ENCODE measurements around the gene PCMT1. TPM values are rescaled to one million over a fixed set of nuclear protein-coding genes. Genes with fewer than 3 reads are reported as not detected.

PCMT1 gene
- polyA plus RNA-seq, 1 donor (not counting 4 experiments of a cell fraction or from before 2014, with no cell fraction given), result 167 TPM

- dilution Hi-C loops (cut with MboI; ENCODE audit: extremely low pct_ligation_motif_present, low sequenced_read_pairs), result no loop called here
- DNase-seq (ENCODE audit: low read depth, low spot score), result no peak
These were observed 85.3 kb downstream of the PCMT1 start for GRCh38 chr6:149834513-149835481.

GRCh38 chr6:149840345-149841075 is 91.0 kb downstream of the PCMT1 start:
- no peak for DNase-seq (ENCODE audit: low read depth, low spot score)
- H3K9ac ChIP-seq (ENCODE audit: control insufficient read depth, extremely low read depth, insufficient read depth, low read length), result no peak overlapping the region
- peak; percentile 77 for FAIRE-seq
- TF ChIP-seq CTCF (optimal IDR thresholded peaks at IDR 0.05 in 1 of 3, IDR thresholded peaks at IDR 0.05 in 1 of 3, conservative IDR thresholded peaks at IDR 0.05 in 1 of 3; ENCODE audit: extremely low read depth in 1 of 3, insufficient read depth in 2 of 3, low read length in 3 of 3) (peak; percentile 79 to 92 (median 84)), EZH2 (IDR thresholded peaks at IDR 0.05; ENCODE audit: low read length) (no peak)
- H3K9me3 ChIP-seq (ENCODE audit: control insufficient read depth, low read depth, low read length), result no peaks in the 10 kb centered on the region
- peaks cover 22% of the 10 kb centered on the region for H3K4me1 ChIP-seq (ENCODE audit: control insufficient read depth, extremely low read depth, insufficient read depth, low read length)
- H2AFZ ChIP-seq (ENCODE audit: control insufficient read depth, low read length), result no peak overlapping the region
- H4K20me1 ChIP-seq (ENCODE audit: control insufficient read depth, extremely low read depth, insufficient read depth, low read length), result no peaks in the 10 kb centered on the region
- H3K4me3 ChIP-seq (ENCODE audit: control insufficient read depth in 2 of 3, extremely low read depth in 1 of 3, insufficient read depth in 2 of 3, low read depth in 1 of 3, low read length in 3 of 3), result no peak overlapping the region
- dilution Hi-C loops (cut with MboI; ENCODE audit: extremely low pct_ligation_motif_present, low sequenced_read_pairs), result no loop called here
- H3K4me2 ChIP-seq (ENCODE audit: control insufficient read depth, extremely low read depth, insufficient read depth, low read depth, low read length), result no peak overlapping the region
- H3K27ac ChIP-seq (ENCODE audit: control insufficient read depth, insufficient read depth, low read length), result no peak overlapping the region
- H3K27me3 ChIP-seq (ENCODE audit: control insufficient read depth, extremely low read depth, insufficient read depth, low read length), result no peaks in the 10 kb centered on the region
- no peaks in the 10 kb centered on the region for H3K79me2 ChIP-seq (ENCODE audit: control insufficient read depth, insufficient read depth, low read length)
- H3K36me3 ChIP-seq (ENCODE audit: control insufficient read depth in 2 of 2, extremely low read depth in 1 of 2, insufficient read depth in 2 of 2, low read length in 2 of 2), result peaks cover 3 to 15% of the 10 kb centered on the region in 2 experiments
- H3K9me1 ChIP-seq (ENCODE audit: control insufficient read depth, extremely low read depth, insufficient read depth, low read length), result no peaks in the 10 kb centered on the region

More at GRCh38 chr6:149834513-149835481, 85.3 kb downstream of the PCMT1 start:
- peak; percentile 71 for FAIRE-seq
- Histone ChIP-seq H2AFZ (ENCODE audit: control insufficient read depth, low read length) (no peak overlapping the region), H3K9ac (ENCODE audit: control insufficient read depth, extremely low read depth, insufficient read depth, low read length) (no peak overlapping the region), H3K79me2 (ENCODE audit: control insufficient read depth, insufficient read depth, low read length) (no peaks in the 10 kb centered on the region), H3K36me3 (ENCODE audit: control insufficient read depth in 2 of 2, extremely low read depth in 1 of 2, insufficient read depth in 2 of 2, low read length in 2 of 2) (peaks cover 5 to 8% of the 10 kb centered on the region in 2 experiments), H3K4me2 (ENCODE audit: control insufficient read depth, extremely low read depth, insufficient read depth, low read depth, low read length) (no peak overlapping the region), H3K4me1 (ENCODE audit: control insufficient read depth, extremely low read depth, insufficient read depth, low read length) (no peaks in the 10 kb centered on the region), H3K27me3 (ENCODE audit: control insufficient read depth, extremely low read depth, insufficient read depth, low read length) (no peaks in the 10 kb centered on the region), H3K4me3 (ENCODE audit: control insufficient read depth in 2 of 3, extremely low read depth in 1 of 3, insufficient read depth in 2 of 3, low read depth in 1 of 3, low read length in 3 of 3) (no peak overlapping the region), H3K9me3 (ENCODE audit: control insufficient read depth, low read depth, low read length) (no peaks in the 10 kb centered on the region), H3K27ac (ENCODE audit: control insufficient read depth, insufficient read depth, low read length) (no peak overlapping the region), H4K20me1 (ENCODE audit: control insufficient read depth, extremely low read depth, insufficient read depth, low read length) (no peaks in the 10 kb centered on the region), H3K9me1 (ENCODE audit: control insufficient read depth, extremely low read depth, insufficient read depth, low read length) (no peaks in the 10 kb centered on the region)
- no peak for TF ChIP-seq EZH2 (IDR thresholded peaks at IDR 0.05; ENCODE audit: low read length)
- peak; percentile 66 to 85 (median 74) for TF ChIP-seq CTCF (optimal IDR thresholded peaks at IDR 0.05 in 1 of 3, IDR thresholded peaks at IDR 0.05 in 1 of 3, conservative IDR thresholded peaks at IDR 0.05 in 1 of 3; ENCODE audit: extremely low read depth in 1 of 3, insufficient read depth in 2 of 3, low read length in 3 of 3)
